ENCODE data around the gene KRT73.

DNA sequence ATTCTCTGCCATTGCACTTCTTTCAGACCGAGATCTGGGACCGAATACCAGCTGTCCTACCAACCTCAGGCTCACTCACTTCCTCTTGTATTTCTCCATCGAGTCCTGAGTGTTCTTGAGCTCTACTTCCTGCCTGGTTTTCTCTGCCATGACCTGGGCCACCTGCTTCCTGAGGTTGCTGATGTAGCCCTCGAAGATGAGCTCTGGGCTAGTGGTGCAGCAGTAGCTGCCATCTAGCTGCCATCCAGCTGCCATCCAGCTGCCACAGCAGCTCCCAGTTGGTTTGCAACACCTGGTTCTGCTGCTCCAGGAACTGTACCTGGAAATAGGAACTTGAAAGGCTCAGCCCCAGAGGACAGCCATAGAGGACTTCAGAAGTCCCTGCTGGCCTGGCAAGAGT, 15.0 kb upstream of the KRT73 start:
- TF ChIP-seq CTCF (IDR thresholded peaks at IDR 0.05) (no peak), POLR2A (IDR thresholded peaks at IDR 0.05) (no peak)
